ENCODE measurements around the gene PRRT4. TPM values are rescaled to one million over a fixed set of nuclear protein-coding genes. Genes with fewer than 3 reads are reported as not detected.

The PRRT4 gene
- total and polyA plus RNA-seq, 9 of the 15 experiments (the other 6 are each of a cell fraction or from before 2014, with no cell fraction given), result not detected

- Histone ChIP-seq H3K36me3 (ENCODE audit: control insufficient read depth, insufficient read depth, low read length) (no peaks in the 10 kb centered on the region), H3K27me3 (ENCODE audit: control insufficient read depth in 2 of 2, insufficient read depth in 2 of 2, low read length in 2 of 2) (peaks cover 0 to 2% of the 10 kb centered on the region in 2 experiments; a peak in 2 of 5 replicates), H3K9me1 (ENCODE audit: control insufficient read depth, insufficient read depth, low read length) (no peaks in the 10 kb centered on the region), H3K79me2 (ENCODE audit: control insufficient read depth, insufficient read depth, low read length) (no peaks in the 10 kb centered on the region), H3K9ac (ENCODE audit: insufficient read depth in 1 of 2, low read depth in 2 of 2, low read length in 2 of 2) (no peak overlapping the region; a peak in 1 of 4 replicates), H2AFZ (ENCODE audit: low read depth, low read length) (0 out of 2 replicates have a peak overlapping the region, but pooled peaks have one; percentile 11), H4K20me1 (replicated peaks; ENCODE audit: control insufficient read depth, insufficient read depth, low read length) (no peaks in the 10 kb centered on the region), H3K9me3 (replicated peaks; ENCODE audit: control insufficient read depth, insufficient read depth, low read depth, low read length) (no peaks in the 10 kb centered on the region), H3K4me2 (ENCODE audit: insufficient read depth, low read length) (no peak overlapping the region), H3K4me3 (no peak overlapping the region), H3K27ac (ENCODE audit: extremely low read depth, low read depth, low read length) (no peak overlapping the region), H3K4me1 (replicated peaks in 1 of 2; ENCODE audit: control insufficient read depth in 2 of 2, insufficient read depth in 2 of 2, low read length in 2 of 2) (peaks cover 6 to 18% of the 10 kb centered on the region in 2 experiments; a peak in 4 of 5 replicates)
- BruUV-seq (replicated peaks), result no TSS peak
- TF ChIP-seq HMGN3 (IDR thresholded peaks at IDR 0.05; ENCODE audit: borderline replicate concordance, extremely low read depth, insufficient read length, low read depth, low read length), result no peak
- 0 out of 2 replicates have a peak, but pooled peaks have one; percentile 24 for TF ChIP-seq ZBTB1 (CRISPR knock-in tag; IDR thresholded peaks at IDR 0.05; ENCODE audit: borderline replicate concordance, low read depth)
- ChIA-PET CTCF (ENCODE audit: low intra/inter-chr PET ratio) (no interaction called here), POLR2A (interaction anchor here (0.6 to 1.7 kb wide), 4 partner anchors 10 to 77 kb away, joined by 3 to 7 read pairs (median 4); partner anchors contain the start of gene RBM28)
- no peak for FAIRE-seq
- DNase-seq (ENCODE audit: extremely low read depth in 1 of 4, low spot score in 3 of 4), result no peak
- in situ Hi-C loops (cut with MboI), result loop anchor here (5.0 kb wide), 1 partner anchor 33 kb away; no protein-coding TSS in a partner anchor
- intact Hi-C loops (cut with micrococcal nuclease), result loop anchor here (10.0 kb wide), 1 partner anchor 146 kb away; no protein-coding TSS in a partner anchor
- WGBS (ENCODE audit: insufficient coverage, low coverage, missing lambda C conversion rate), result 25% methylated on average over 3 of the region's 3 CpGs
- ATAC-seq, result peak; percentile 16
Observed at GRCh38 chr7:128380483-128381106, 19.1 kb upstream of the PRRT4 start.

DNA sequence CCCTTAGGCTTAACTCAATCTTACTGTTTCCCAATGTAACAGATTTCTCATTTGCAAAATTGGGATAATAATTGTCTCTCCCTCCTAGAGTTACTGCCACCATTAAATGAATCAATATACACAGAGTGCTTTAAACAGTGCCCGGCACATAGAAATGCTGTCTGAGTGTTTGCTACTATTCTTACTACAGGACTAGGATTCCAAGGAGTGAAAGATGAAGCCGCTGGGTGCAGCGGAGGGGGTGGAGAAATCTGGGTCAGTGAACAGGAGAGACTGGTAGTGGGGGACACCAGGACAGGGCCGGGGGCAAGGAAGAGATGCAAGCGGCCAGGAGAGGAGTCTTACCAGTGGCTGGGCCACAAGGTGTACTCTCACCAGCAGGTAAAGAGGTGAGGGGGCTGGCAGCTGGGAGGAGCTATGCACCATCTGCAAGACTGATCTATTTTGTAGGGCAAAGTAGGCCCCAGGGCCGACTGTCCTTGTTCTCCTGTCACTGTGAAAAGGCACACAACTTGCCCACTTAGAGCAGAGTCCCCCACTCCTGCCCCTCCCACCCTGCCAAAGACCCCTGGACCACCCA, 18.5 kb upstream of the PRRT4 start:
- 45% methylated on average over 6 of the region's 6 CpGs for WGBS (ENCODE audit: insufficient coverage, low coverage, missing lambda C conversion rate)
- peaks cover 6 to 18% of the 10 kb centered on the region in 2 experiments; a peak in 4 of 5 replicates for H3K4me1 ChIP-seq (replicated peaks in 1 of 2; ENCODE audit: control insufficient read depth in 2 of 2, insufficient read depth in 2 of 2, low read length in 2 of 2)
- H3K27ac ChIP-seq (ENCODE audit: extremely low read depth, low read depth, low read length), result no peak overlapping the region
- intact Hi-C loops (cut with micrococcal nuclease), result loop anchor here (10.0 kb wide), 1 partner anchor 145 kb away; no protein-coding TSS in a partner anchor
- H3K9ac ChIP-seq (ENCODE audit: insufficient read depth in 1 of 2, low read depth in 2 of 2, low read length in 2 of 2), result no peak overlapping the region
- H3K79me2 ChIP-seq (ENCODE audit: control insufficient read depth, insufficient read depth, low read length), result no peaks in the 10 kb centered on the region
- ATAC-seq, result no peak
- FAIRE-seq, result no peak
- no peak overlapping the region for H3K4me3 ChIP-seq
- no peak for DNase-seq (ENCODE audit: extremely low read depth in 1 of 4, low spot score in 3 of 4)
- CTCF ChIA-PET (ENCODE audit: low intra/inter-chr PET ratio), result no interaction called here
- no TSS peak for BruUV-seq (replicated peaks)
- POLR2A ChIA-PET, result interaction anchor here (1.4 to 1.7 kb wide), 4 partner anchors 11 to 29 kb away, joined by 4 to 5 read pairs (median 4); no protein-coding TSS in a partner anchor
- no peak overlapping the region for H3K4me2 ChIP-seq (ENCODE audit: insufficient read depth, low read length)
- in situ Hi-C loops (cut with MboI), result loop anchor here (5.0 kb wide), 1 partner anchor 33 kb away; no protein-coding TSS in a partner anchor
- no peaks in the 10 kb centered on the region for H3K36me3 ChIP-seq (ENCODE audit: control insufficient read depth, insufficient read depth, low read length)
- H2AFZ ChIP-seq (ENCODE audit: low read depth, low read length), result no peak overlapping the region
- no peaks in the 10 kb centered on the region for H3K9me1 ChIP-seq (ENCODE audit: control insufficient read depth, insufficient read depth, low read length)
- H3K27me3 ChIP-seq (ENCODE audit: control insufficient read depth in 2 of 2, insufficient read depth in 2 of 2, low read length in 2 of 2), result peaks cover 0 to 2% of the 10 kb centered on the region in 2 experiments; a peak in 2 of 5 replicates
- no peaks in the 10 kb centered on the region for H3K9me3 ChIP-seq (replicated peaks; ENCODE audit: control insufficient read depth, insufficient read depth, low read depth, low read length)
- H4K20me1 ChIP-seq (replicated peaks; ENCODE audit: control insufficient read depth, insufficient read depth, low read length), result no peaks in the 10 kb centered on the region
- TF ChIP-seq, protein P1, sequence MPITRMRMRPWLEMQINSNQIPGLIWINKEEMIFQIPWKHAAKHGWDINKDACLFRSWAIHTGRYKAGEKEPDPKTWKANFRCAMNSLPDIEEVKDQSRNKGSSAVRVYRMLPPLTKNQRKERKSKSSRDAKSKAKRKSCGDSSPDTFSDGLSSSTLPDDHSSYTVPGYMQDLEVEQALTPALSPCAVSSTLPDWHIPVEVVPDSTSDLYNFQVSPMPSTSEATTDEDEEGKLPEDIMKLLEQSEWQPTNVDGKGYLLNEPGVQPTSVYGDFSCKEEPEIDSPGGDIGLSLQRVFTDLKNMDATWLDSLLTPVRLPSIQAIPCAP (CRISPR knock-in tag; IDR thresholded peaks at IDR 0.05; ENCODE audit: borderline replicate concordance), result no peak
- TF ChIP-seq ZNF41 (CRISPR knock-in tag; conservative IDR thresholded peaks at IDR 0.05) (no peak), HSF4 (CRISPR knock-in tag; IDR thresholded peaks at IDR 0.05; ENCODE audit: borderline replicate concordance) (no peak), FOSL1 (tag; conservative IDR thresholded peaks at IDR 0.05) (no peak), SNRNP70 (optimal IDR thresholded peaks at IDR 0.05; ENCODE audit: low read depth, low read length) (no peak), KDM4B (IDR thresholded peaks at IDR 0.05; ENCODE audit: borderline replicate concordance in 2 of 2, low read depth in 1 of 2) (no peak)

Measured in K562 (cell line).